Astrocyte of the spinal cord (primary cell): Measurements from ENCODE around the gene ZNF414.

Experiments used
- DNase-seq: peaks from one replicate; pipeline ENCODE4 v3.0.0; 2011; ENCODE audit warnings: low read depth, low spot score
- H3K4me3 ChIP-seq: 2 replicates; pipeline ENCODE4 v1.5.1; 2011; ENCODE audit warnings: low read depth, mild to moderate bottlenecking, low read length, moderate library complexity
- in situ Hi-C: cut with HindIII; loops from 2 replicates; pipeline ENCODE4 v1.10.0; 2017; ENCODE audit warnings: low sequenced_read_pairs
- TF ChIP-seq, protein P1 (sequence below): IDR thresholded peaks from 2 replicates; pipeline ENCODE4 v1.5.1; 2012; ENCODE audit warnings: low read depth, mild to moderate bottlenecking, low read length, inconsistent platforms

ZNF414 gene

DNA sequence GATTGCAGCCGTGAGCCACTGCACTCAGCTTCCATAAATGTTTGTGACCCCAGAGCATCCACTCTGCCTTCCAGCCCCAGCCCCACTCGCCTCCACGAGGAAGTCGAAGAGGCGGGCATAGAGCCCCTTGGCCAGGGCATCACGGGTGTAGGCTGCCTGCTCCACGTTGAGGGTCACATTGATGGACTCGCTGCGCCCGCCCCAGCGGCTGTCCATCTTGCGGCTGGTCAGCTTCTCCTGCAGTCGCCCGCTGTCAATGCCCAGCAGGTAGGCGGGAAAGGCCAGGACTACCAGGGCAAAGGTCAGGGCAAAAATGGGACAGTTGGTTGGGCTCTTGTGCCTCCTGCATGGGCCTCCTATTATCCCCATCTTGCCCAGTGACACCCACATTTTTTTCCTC lies 36.1 kb upstream of the ZNF414 start:
- TF ChIP-seq, protein P1, sequence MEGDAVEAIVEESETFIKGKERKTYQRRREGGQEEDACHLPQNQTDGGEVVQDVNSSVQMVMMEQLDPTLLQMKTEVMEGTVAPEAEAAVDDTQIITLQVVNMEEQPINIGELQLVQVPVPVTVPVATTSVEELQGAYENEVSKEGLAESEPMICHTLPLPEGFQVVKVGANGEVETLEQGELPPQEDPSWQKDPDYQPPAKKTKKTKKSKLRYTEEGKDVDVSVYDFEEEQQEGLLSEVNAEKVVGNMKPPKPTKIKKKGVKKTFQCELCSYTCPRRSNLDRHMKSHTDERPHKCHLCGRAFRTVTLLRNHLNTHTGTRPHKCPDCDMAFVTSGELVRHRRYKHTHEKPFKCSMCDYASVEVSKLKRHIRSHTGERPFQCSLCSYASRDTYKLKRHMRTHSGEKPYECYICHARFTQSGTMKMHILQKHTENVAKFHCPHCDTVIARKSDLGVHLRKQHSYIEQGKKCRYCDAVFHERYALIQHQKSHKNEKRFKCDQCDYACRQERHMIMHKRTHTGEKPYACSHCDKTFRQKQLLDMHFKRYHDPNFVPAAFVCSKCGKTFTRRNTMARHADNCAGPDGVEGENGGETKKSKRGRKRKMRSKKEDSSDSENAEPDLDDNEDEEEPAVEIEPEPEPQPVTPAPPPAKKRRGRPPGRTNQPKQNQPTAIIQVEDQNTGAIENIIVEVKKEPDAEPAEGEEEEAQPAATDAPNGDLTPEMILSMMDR, result no peak
- DNase-seq, result no peak
- H3K4me3 ChIP-seq, result no peak overlapping the region
- in situ Hi-C loops, result no loop called here

GRCh38 chr19:8545743-8546142 lies 31.8 kb upstream of the ZNF414 start:
- in situ Hi-C loops, result no loop called here
- no peak overlapping the region for H3K4me3 ChIP-seq
- TF ChIP-seq, protein P1, result no peak
- DNase-seq, result no peak

- no peak overlapping the region for H3K4me3 ChIP-seq
- DNase-seq, result no peak
- TF ChIP-seq, protein P1, result no peak
- in situ Hi-C loops, result no loop called here
Measured at GRCh38 chr19:8544168-8544567, 30.2 kb upstream of the ZNF414 start.

GRCh38 chr19:8539621-8540149 lies 25.7 kb upstream of the ZNF414 start:
- H3K4me3 ChIP-seq, result no peak overlapping the region
- in situ Hi-C loops, result no loop called here
- TF ChIP-seq, protein P1, result no peak
- no peak for DNase-seq

DNA sequence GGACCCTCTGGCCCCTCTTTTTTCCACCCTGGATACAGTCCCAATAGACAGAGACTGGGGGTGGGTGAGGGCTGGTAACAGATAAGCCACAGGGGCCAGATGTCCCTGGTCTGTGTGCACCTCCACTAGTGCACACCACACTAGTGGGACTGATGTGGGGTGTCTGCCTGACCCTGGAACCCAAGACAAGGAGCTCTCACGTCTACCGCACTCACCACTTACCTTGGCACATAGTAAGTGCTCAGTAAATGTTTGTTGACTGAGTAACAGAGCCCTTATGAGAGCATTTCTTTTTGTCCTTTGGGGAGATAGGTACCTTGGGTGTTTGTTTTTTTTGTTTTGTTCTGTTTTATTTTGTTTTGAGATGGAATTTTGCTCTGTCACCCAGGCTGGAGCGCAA lies 23.1 kb upstream of the ZNF414 start:
- no peak overlapping the region for H3K4me3 ChIP-seq
- TF ChIP-seq, protein P1, result no peak
- in situ Hi-C loops, result no loop called here
- DNase-seq, result no peak

GRCh38 chr19:8536282-8536681 lies 22.3 kb upstream of the ZNF414 start:
- no peak overlapping the region for H3K4me3 ChIP-seq
- in situ Hi-C loops, result no loop called here
- TF ChIP-seq, protein P1, result no peak
- DNase-seq, result no peak

DNA sequence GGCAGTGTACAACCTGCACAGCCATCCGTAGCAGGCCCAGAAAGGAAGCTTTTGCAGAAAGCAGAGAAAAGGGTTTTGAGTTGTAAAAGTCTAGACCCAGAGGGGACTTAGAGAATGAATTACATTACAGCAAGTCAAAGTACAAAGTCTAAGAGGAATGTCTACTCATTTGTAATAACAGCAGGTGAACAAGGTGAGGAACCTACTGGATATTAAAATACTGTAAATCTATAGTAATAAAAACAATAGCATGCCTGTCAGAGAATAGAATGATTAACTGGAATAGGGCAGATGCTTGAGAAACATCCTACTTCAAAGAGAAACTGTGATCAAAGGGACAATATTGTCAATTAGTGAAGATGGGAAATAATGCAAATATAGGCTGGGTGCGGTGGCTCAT lies 18.3 kb upstream of the ZNF414 start:
- no peak overlapping the region for H3K4me3 ChIP-seq
- in situ Hi-C loops, result no loop called here
- TF ChIP-seq, protein P1, result no peak
- DNase-seq, result no peak
